Thyroid gland (tissue), 4 donors: ENCODE measurements around the gene TMEM88.

ENCODE experiments used
- POLR2A ChIP-seq, 2 donors: fragments of 450-650 bp; IDR thresholded peaks; one replicate each; pipeline ENCODE4 v1.6.1; 2017; ENCODE audit warnings: antibody characterized with exemption in 2 of 2, mild to moderate bottlenecking in 2 of 2, moderate library complexity in 1 of 2
- TF ChIP-seq, protein P1 (sequence below), 6 experiments: fragments of 200-600 bp in 3 of 6; fragments of 450-650 bp in 3 of 6; sonication (generic) in 3 of 6; IDR thresholded peaks; one replicate each; pipeline ENCODE4 v1.5.1; 2016 to 2019; ENCODE audit warnings: antibody characterized with exemption in 6 of 6, mild to moderate bottlenecking in 2 of 6, inconsistent platforms in 1 of 6, moderate library complexity in 1 of 6

DNA sequence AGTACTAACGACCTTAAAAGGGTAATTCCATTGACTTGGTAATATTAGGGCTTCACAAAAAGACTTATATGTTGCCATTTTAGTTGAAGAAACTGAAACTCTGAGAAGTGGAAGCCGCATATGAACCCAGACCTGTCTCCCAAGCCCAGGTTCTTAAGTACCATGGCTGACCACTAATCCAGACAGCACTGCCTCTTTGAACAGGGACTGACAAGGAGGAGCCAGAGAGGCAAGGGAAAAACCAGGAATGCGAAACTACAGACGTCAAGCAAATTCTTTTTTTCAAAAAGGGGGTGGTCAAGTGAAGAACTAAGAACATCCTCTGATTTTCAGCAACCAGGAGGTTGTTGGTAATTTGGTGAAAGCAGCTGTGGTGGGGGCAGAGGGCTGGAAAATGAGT, 18.2 kb downstream of the TMEM88 start:
- TF ChIP-seq, protein P1, sequence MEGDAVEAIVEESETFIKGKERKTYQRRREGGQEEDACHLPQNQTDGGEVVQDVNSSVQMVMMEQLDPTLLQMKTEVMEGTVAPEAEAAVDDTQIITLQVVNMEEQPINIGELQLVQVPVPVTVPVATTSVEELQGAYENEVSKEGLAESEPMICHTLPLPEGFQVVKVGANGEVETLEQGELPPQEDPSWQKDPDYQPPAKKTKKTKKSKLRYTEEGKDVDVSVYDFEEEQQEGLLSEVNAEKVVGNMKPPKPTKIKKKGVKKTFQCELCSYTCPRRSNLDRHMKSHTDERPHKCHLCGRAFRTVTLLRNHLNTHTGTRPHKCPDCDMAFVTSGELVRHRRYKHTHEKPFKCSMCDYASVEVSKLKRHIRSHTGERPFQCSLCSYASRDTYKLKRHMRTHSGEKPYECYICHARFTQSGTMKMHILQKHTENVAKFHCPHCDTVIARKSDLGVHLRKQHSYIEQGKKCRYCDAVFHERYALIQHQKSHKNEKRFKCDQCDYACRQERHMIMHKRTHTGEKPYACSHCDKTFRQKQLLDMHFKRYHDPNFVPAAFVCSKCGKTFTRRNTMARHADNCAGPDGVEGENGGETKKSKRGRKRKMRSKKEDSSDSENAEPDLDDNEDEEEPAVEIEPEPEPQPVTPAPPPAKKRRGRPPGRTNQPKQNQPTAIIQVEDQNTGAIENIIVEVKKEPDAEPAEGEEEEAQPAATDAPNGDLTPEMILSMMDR (IDR thresholded peaks at IDR 0.05): no peak
- no peak for TF ChIP-seq POLR2A (IDR thresholded peaks at IDR 0.05)
